Loucy (cell line): ENCODE results near the gene C12orf75.
"Not testable (repeated sequence)": the region's sequence is repeated elsewhere in the genome, so short reads cannot be mapped to it uniquely, and the experiment has no call there.

ENCODE experiments used
- H2AFZ ChIP-seq: fragments of 200-600 bp; sonication (generic); 2 replicates; pipeline ENCODE4 v1.6.0; 2016; ENCODE audit warnings: antibody characterized with exemption, mild to moderate bottlenecking, low read length, moderate library complexity
- H3F3A ChIP-seq: fragments of 200-600 bp; 2 replicates; pipeline ENCODE4 v1.6.0; 2016; ENCODE audit warnings: antibody characterized with exemption, low read depth, mild to moderate bottlenecking
- H3K27me3 ChIP-seq: fragments of 200-600 bp; sonication (generic); 2 replicates; pipeline ENCODE4 v1.6.1; 2014; ENCODE audit warnings: low read length, mild to moderate bottlenecking; ENCODE audit not compliant: insufficient read depth, poor library complexity, severe bottlenecking
- H3K36me3 ChIP-seq: fragments of 200-600 bp; sonication (generic); 2 replicates; pipeline ENCODE4 v1.6.1; 2016; ENCODE audit warnings: low read length; ENCODE audit not compliant: insufficient read depth
- H3K4me1 ChIP-seq: fragments of 200-600 bp; sonication (generic); 2 replicates; pipeline ENCODE4 v1.5.1; 2014; ENCODE audit warnings: low read length, mild to moderate bottlenecking; ENCODE audit not compliant: insufficient read depth, poor library complexity, severe bottlenecking
- H3K4me2 ChIP-seq: fragments of 200-600 bp; sonication (generic); 2 replicates; pipeline ENCODE4 v1.6.0; 2014; ENCODE audit warnings: antibody characterized with exemption, low read length, low read depth, mild to moderate bottlenecking; ENCODE audit not compliant: poor library complexity, severe bottlenecking
- H3K4me3 ChIP-seq: fragments of 200-600 bp; sonication (generic); 2 replicates; pipeline ENCODE4 v1.5.1; 2014; ENCODE audit warnings: low read length, mild to moderate bottlenecking, mixed read lengths; ENCODE audit not compliant: poor library complexity, severe bottlenecking
- H3K79me2 ChIP-seq: fragments of 200-600 bp; sonication (generic); 2 replicates; pipeline ENCODE4 v1.6.1; 2014; ENCODE audit warnings: low read length; ENCODE audit not compliant: insufficient read depth
- H3K9ac ChIP-seq: fragments of 200-600 bp; sonication (generic); 2 replicates; pipeline ENCODE4 v1.6.0; 2014; ENCODE audit warnings: mild to moderate bottlenecking, low read depth, low read length, moderate library complexity; ENCODE audit not compliant: poor library complexity, severe bottlenecking
- H3K9me2 ChIP-seq: fragments of 200-600 bp; sonication (generic); replicated peaks from 2 replicates; pipeline ENCODE4 v1.6.1; 2016; ENCODE audit warnings: low read depth, low read length, mixed read lengths
- H3K9me3 ChIP-seq: fragments of 200-600 bp; sonication (generic); 2 replicates; pipeline ENCODE4 v1.6.1; 2014; ENCODE audit warnings: mild to moderate bottlenecking, antibody characterized with exemption, low read length, low read depth; ENCODE audit not compliant: insufficient read depth
- H4K20me1 ChIP-seq: fragments of 200-600 bp; sonication (generic); 2 replicates; pipeline ENCODE4 v1.6.0; 2014; ENCODE audit warnings: antibody characterized with exemption, low read length, mild to moderate bottlenecking; ENCODE audit not compliant: insufficient read depth, poor library complexity, severe bottlenecking

C12orf75 gene

DNA sequence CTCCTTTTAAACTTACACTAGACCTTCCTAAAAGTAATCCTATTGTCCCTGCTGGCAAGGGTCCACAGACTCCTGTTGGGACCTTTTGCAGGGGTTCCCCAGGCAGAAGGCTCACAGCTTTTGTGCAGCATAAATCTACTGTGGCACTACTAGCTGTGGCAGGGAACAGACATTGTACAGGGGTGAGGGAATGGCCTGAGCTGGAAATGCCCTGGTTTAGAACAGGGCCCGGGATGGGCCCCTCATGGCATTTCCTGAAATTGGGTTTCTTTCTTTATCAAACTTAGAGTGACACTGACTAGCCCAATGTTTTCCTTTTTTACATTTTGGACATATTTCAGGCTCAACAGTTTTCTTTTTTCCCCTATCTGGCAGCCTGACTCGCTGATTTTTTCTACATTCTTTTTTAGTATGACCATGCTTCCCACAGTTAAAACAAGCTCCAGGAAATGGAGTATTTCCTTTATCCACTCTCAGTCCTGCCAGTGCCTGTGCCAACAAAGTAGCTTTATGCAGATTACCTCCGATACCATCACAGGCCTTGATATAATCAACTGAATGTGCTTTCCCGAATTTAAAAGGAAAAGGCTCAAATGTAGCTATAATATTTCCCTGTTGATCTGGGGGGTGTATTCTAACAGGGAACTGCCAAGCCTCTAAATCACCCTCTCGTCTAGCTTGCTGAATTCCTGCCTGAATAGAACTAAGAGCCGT is 22.7 kb upstream of the C12orf75 start:
- not testable (repeated sequence) for H3K9me2 ChIP-seq, H3F3A ChIP-seq, H3K9me3 ChIP-seq, H2AFZ ChIP-seq, H3K4me2 ChIP-seq, H3K36me3 ChIP-seq, H3K79me2 ChIP-seq, H3K4me3 ChIP-seq, H3K9ac ChIP-seq, H3K27me3 ChIP-seq, H4K20me1 ChIP-seq, H3K4me1 ChIP-seq

- not testable (repeated sequence) for H3K9me3 ChIP-seq, H3K27me3 ChIP-seq, H3F3A ChIP-seq
Measured at GRCh38 chr12:105308839-105309238, 21.7 kb upstream of the C12orf75 start.

GRCh38 chr12:105309384-105309783 is 21.1 kb upstream of the C12orf75 start:
- H3K9me2 ChIP-seq, H3K4me1 ChIP-seq, H3K36me3 ChIP-seq, H3K4me2 ChIP-seq, H3K9me3 ChIP-seq, H3K79me2 ChIP-seq, H3K4me3 ChIP-seq, H3K9ac ChIP-seq, H3F3A ChIP-seq, H2AFZ ChIP-seq, H3K27me3 ChIP-seq, H4K20me1 ChIP-seq: not testable (repeated sequence)

More at GRCh38 chr12:105308839-105309238, 21.7 kb upstream of the C12orf75 start:
- not testable (repeated sequence) for H3K9ac ChIP-seq, H3K79me2 ChIP-seq, H3K4me2 ChIP-seq, H3K36me3 ChIP-seq, H2AFZ ChIP-seq, H3K4me3 ChIP-seq, H3K4me1 ChIP-seq, H4K20me1 ChIP-seq, H3K9me2 ChIP-seq

GRCh38 chr12:105310476-105311085 is 19.9 kb upstream of the C12orf75 start:
- H3K79me2 ChIP-seq, H3K36me3 ChIP-seq, H3K4me3 ChIP-seq, H3K4me2 ChIP-seq, H3F3A ChIP-seq, H4K20me1 ChIP-seq, H2AFZ ChIP-seq, H3K9me3 ChIP-seq, H3K27me3 ChIP-seq, H3K9ac ChIP-seq, H3K9me2 ChIP-seq: not testable (repeated sequence)
- peaks cover 11% of the 10 kb centered on the region for H3K4me1 ChIP-seq

GRCh38 chr12:105311936-105312335 is 18.6 kb upstream of the C12orf75 start:
- not testable (repeated sequence) for H3K27me3 ChIP-seq, H4K20me1 ChIP-seq, H3K9me3 ChIP-seq, H3K9me2 ChIP-seq, H3K36me3 ChIP-seq, H3K79me2 ChIP-seq, H3K4me3 ChIP-seq, H3K9ac ChIP-seq, H3K4me2 ChIP-seq, H3F3A ChIP-seq, H2AFZ ChIP-seq
- peaks cover 13% of the 10 kb centered on the region for H3K4me1 ChIP-seq

DNA sequence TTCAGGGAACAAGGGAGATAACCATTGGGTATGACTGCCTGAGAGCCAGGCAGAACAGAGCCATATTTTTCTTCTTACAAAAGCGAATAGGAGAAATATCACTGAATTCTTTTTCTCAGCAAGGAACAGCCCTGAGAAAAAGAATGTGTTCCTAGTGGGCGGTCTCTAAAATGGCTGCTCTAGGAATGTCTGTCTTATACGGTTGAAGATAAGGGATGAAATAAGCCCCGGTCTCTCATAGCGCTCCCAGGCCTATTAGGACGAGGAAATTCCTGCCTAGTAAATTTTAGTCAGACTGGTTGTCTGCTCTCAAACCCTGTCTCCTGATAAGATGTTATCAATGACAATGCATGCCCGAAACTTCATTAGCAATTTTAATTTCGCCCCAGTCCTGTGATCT is 16.7 kb upstream of the C12orf75 start:
- H2AFZ ChIP-seq, H3K9me2 ChIP-seq, H3K4me3 ChIP-seq, H3K79me2 ChIP-seq, H3K36me3 ChIP-seq, H4K20me1 ChIP-seq, H3K4me2 ChIP-seq, H3K9me3 ChIP-seq, H3F3A ChIP-seq, H3K27me3 ChIP-seq, H3K9ac ChIP-seq: not testable (repeated sequence)
- H3K4me1 ChIP-seq = peaks cover 13% of the 10 kb centered on the region
